RWPE2 (cell line): Measurements from ENCODE around the gene TRIM32.

Source experiments
- ATAC-seq: fragments of 200-7000 bp; cut with Tn5 transposase; 3 replicates; pipeline ENCODE4 v1.9.1; 2021; ENCODE audit warnings: low read depth
- DNase-seq: peaks from one replicate; pipeline ENCODE4 v3.0.0-alpha.2; 2020; ENCODE audit warnings: low spot score
- H3K27ac ChIP-seq: fragments of 450-650 bp; 2 replicates; pipeline ENCODE4 v1.5.1; 2017; ENCODE audit warnings: mild to moderate bottlenecking; ENCODE audit not compliant: poor library complexity, severe bottlenecking
- H3K27me3 ChIP-seq: fragments of 250-450 bp; sonication (Bioruptor Pico); 2 replicates; pipeline ENCODE4 v1.5.1; 2021; ENCODE audit warnings: mild to moderate bottlenecking, moderate library complexity; ENCODE audit not compliant: insufficient read depth, poor library complexity, severe bottlenecking
- H3K36me3 ChIP-seq: fragments of 250-450 bp; sonication (Bioruptor Pico); 2 replicates; pipeline ENCODE4 v1.5.1; 2020; ENCODE audit warnings: low read depth, mild to moderate bottlenecking, moderate library complexity
- H3K4me1 ChIP-seq: fragments of 250-450 bp; sonication (Bioruptor Pico); 2 replicates; pipeline ENCODE4 v1.5.1; 2021; ENCODE audit warnings: mild to moderate bottlenecking, moderate library complexity; ENCODE audit not compliant: insufficient read depth, poor library complexity, severe bottlenecking
- H3K4me3 ChIP-seq: fragments of 250-450 bp; sonication (Bioruptor Pico); 2 replicates; pipeline ENCODE4 v1.5.1; 2021; ENCODE audit warnings: mild to moderate bottlenecking, moderate library complexity; ENCODE audit not compliant: severe bottlenecking
- H3K9me3 ChIP-seq: fragments of 250-450 bp; sonication (Bioruptor Pico); 2 replicates; pipeline ENCODE4 v1.5.1; 2021; ENCODE audit warnings: mild to moderate bottlenecking, moderate library complexity; ENCODE audit not compliant: severe bottlenecking
- CTCF ChIP-seq: fragments of 450-650 bp; IDR thresholded peaks from one replicate; pipeline ENCODE4 v1.5.1; 2017; ENCODE audit warnings: mild to moderate bottlenecking, moderate library complexity; ENCODE audit not compliant: poor library complexity, severe bottlenecking

The TRIM32 gene

DNA sequence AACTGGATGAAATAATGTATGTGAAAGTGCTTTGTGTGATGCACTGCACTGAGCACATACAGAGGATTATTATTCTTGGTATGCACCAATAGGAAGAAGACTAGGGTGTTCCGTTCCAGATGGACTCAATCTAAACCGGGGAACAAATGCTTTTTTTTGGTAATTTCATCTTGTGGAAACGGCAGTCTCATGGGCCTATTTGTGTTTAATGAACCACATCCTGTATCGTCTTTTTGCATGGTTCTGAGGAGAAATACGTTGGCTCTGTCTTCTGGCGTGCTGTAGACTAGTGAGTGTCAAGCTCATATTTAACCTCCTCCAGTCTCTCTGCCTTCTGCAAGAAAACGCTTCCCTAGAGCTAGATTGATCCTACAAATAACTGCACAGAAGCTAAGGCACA, 30.0 kb downstream of the TRIM32 start:
- H3K27ac ChIP-seq = no peak overlapping the region
- no peak for TF ChIP-seq CTCF
- peaks cover 4% of the 10 kb centered on the region for H3K27me3 ChIP-seq
- no peaks in the 10 kb centered on the region for H3K9me3 ChIP-seq
- no peaks in the 10 kb centered on the region for H3K4me1 ChIP-seq
- DNase-seq (no peak), ATAC-seq (no peak)
- no peak overlapping the region for H3K4me3 ChIP-seq
- no peaks in the 10 kb centered on the region for H3K36me3 ChIP-seq

GRCh38 chr9:116718111-116718510, 31.0 kb downstream of the TRIM32 start:
- Histone ChIP-seq H3K36me3 (no peaks in the 10 kb centered on the region), H3K9me3 (no peaks in the 10 kb centered on the region), H3K27me3 (peaks cover 4% of the 10 kb centered on the region), H3K27ac (no peak overlapping the region), H3K4me3 (no peak overlapping the region), H3K4me1 (no peaks in the 10 kb centered on the region)
- ATAC-seq (no peak), DNase-seq (no peak)
- TF ChIP-seq CTCF = no peak

DNA sequence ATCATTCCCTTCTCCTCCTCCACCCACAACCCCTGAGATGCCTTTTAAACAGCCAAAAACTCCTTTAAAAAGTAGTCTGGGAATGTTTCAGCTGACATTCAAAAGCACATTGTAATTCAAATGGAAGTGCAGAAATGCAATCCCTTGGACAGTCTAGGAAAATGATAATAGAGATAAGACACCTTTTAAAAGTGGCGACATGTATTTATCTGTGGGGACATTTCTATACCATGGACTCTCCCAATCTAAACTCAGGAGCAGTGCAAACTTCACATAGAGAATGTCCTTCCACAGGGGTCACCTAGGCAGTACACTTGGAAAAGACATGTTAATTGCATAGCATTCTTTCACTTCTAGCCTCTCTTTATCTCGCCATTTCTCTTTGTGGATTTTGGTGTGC, 33.0 kb downstream of the TRIM32 start:
- Histone ChIP-seq H3K4me1 (no peaks in the 10 kb centered on the region), H3K4me3 (no peak overlapping the region), H3K36me3 (no peaks in the 10 kb centered on the region), H3K27ac (no peak overlapping the region), H3K9me3 (no peaks in the 10 kb centered on the region), H3K27me3 (peaks cover 4% of the 10 kb centered on the region)
- no peak for TF ChIP-seq CTCF
- DNase-seq (no peak), ATAC-seq (no peak)

DNA sequence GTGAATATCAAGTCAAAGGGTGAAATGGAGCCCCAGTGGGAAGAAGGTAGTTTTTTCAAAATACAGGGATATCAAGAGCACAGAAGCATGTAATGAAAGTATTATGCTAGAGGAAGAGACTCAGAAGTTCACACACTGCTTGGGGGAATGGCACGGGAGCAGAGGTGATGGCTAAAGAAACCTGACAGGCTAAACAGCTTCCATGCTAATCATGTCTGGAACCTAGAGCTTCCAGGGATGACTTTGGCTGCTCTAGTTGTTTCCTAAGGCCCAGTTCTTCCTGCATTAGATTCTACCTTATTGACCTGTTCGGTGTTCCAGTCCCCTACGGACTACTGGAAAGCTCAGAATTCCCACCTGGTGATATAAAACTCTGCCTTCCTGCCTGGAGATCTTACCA, 34.3 kb downstream of the TRIM32 start:
- Histone ChIP-seq H3K4me1 (no peaks in the 10 kb centered on the region), H3K4me3 (no peak overlapping the region), H3K27me3 (peaks cover 4% of the 10 kb centered on the region), H3K36me3 (no peaks in the 10 kb centered on the region), H3K9me3 (no peaks in the 10 kb centered on the region), H3K27ac (no peak overlapping the region)
- DNase-seq = no peak
- no peak for TF ChIP-seq CTCF
- no peak for ATAC-seq

DNA sequence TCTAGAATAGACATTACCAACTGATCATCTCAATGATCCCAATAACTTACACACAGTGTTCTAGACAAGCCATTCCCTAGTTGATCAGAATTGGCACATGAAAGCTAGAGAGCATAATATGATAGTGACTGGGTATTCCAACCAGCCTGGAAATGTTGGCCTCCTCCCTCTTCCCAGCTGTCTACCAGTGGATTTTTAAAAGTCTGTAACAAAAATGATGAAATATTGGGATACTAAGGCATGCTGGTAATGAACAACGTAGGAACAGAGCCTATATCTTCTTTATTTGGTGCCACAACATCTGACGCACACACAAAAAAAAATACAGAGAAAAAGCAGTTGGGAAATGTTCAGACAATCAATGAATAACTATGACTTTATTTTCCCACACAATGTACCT, 34.8 kb downstream of the TRIM32 start:
- TF ChIP-seq CTCF = no peak
- DNase-seq (no peak), ATAC-seq (no peak)
- Histone ChIP-seq H3K4me3 (no peak overlapping the region), H3K27ac (no peak overlapping the region), H3K27me3 (peaks cover 4% of the 10 kb centered on the region), H3K4me1 (no peaks in the 10 kb centered on the region), H3K9me3 (no peaks in the 10 kb centered on the region), H3K36me3 (no peaks in the 10 kb centered on the region)
